ENCODE measurements around the gene IL22RA1.

The IL22RA1 gene

GRCh38 chr1:24096009-24096738, 46.8 kb downstream of the IL22RA1 start:
- no peak for DNase-seq (ENCODE audit: low read depth)

GRCh38 chr1:24095140-24095859, 47.6 kb downstream of the IL22RA1 start:
- no peak for DNase-seq (ENCODE audit: low read depth)

- no peak for DNase-seq (ENCODE audit: low read depth)
These were observed 48.4 kb downstream of the IL22RA1 start for GRCh38 chr1:24094554-24094953.

- no peak for DNase-seq (ENCODE audit: low read depth)
These were observed 49.2 kb downstream of the IL22RA1 start for GRCh38 chr1:24093732-24094131.

GRCh38 chr1:24092979-24093378, 50.0 kb downstream of the IL22RA1 start:
- DNase-seq (ENCODE audit: low read depth) = no peak

GRCh38 chr1:24091971-24092482, 50.9 kb downstream of the IL22RA1 start:
- no peak for DNase-seq (ENCODE audit: low read depth)

GRCh38 chr1:24090736-24091135, 52.2 kb downstream of the IL22RA1 start:
- DNase-seq (ENCODE audit: low read depth) = no peak

- DNase-seq (ENCODE audit: low read depth) = no peak
These were observed 53.0 kb downstream of the IL22RA1 start for GRCh38 chr1:24089743-24090555.

GRCh38 chr1:24089027-24089742, 53.8 kb downstream of the IL22RA1 start:
- DNase-seq (ENCODE audit: low read depth) = no peak

- DNase-seq (ENCODE audit: low read depth) = no peak
These were observed 56.5 kb downstream of the IL22RA1 start for GRCh38 chr1:24086466-24086865.

- no peak for DNase-seq (ENCODE audit: low read depth)
These were observed 57.4 kb downstream of the IL22RA1 start for GRCh38 chr1:24085546-24085945.

- no peak for DNase-seq (ENCODE audit: low read depth)
These were observed 57.9 kb downstream of the IL22RA1 start for GRCh38 chr1:24085007-24085406.

- no peak for DNase-seq (ENCODE audit: low read depth)
These were observed 58.9 kb downstream of the IL22RA1 start for GRCh38 chr1:24084050-24084449.

GRCh38 chr1:24082372-24082771, 60.6 kb downstream of the IL22RA1 start:
- DNase-seq (ENCODE audit: low read depth) = no peak

- DNase-seq (ENCODE audit: low read depth) = no peak
These were observed 61.8 kb downstream of the IL22RA1 start for GRCh38 chr1:24081190-24081589.

- no peak for DNase-seq (ENCODE audit: low read depth)
These were observed 62.8 kb downstream of the IL22RA1 start for GRCh38 chr1:24080131-24080530.

- no peak for DNase-seq (ENCODE audit: low read depth)
These were observed 65.5 kb downstream of the IL22RA1 start for GRCh38 chr1:24077278-24077978.

GRCh38 chr1:24075946-24076345, 67.0 kb downstream of the IL22RA1 start:
- no peak for DNase-seq (ENCODE audit: low read depth)

- DNase-seq (ENCODE audit: low read depth) = no peak
These were observed 67.4 kb downstream of the IL22RA1 start for GRCh38 chr1:24075590-24075854.

- DNase-seq (ENCODE audit: low read depth) = no peak
These were observed 67.9 kb downstream of the IL22RA1 start for GRCh38 chr1:24074817-24075589.

- no peak for DNase-seq (ENCODE audit: low read depth)
These were observed 68.7 kb downstream of the IL22RA1 start for GRCh38 chr1:24074196-24074595.
